Measurements from ENCODE around the gene SLC35A5. TPM values are rescaled to one million over a fixed set of nuclear protein-coding genes. Genes with fewer than 3 reads are reported as not detected.

SLC35A5 gene
- total and polyA plus RNA-seq, 2 of the 8 experiments (the other 6 are each of a cell fraction or from before 2014, with no cell fraction given) = 36.5 to 38.6 TPM

- TF ChIP-seq, protein P1, sequence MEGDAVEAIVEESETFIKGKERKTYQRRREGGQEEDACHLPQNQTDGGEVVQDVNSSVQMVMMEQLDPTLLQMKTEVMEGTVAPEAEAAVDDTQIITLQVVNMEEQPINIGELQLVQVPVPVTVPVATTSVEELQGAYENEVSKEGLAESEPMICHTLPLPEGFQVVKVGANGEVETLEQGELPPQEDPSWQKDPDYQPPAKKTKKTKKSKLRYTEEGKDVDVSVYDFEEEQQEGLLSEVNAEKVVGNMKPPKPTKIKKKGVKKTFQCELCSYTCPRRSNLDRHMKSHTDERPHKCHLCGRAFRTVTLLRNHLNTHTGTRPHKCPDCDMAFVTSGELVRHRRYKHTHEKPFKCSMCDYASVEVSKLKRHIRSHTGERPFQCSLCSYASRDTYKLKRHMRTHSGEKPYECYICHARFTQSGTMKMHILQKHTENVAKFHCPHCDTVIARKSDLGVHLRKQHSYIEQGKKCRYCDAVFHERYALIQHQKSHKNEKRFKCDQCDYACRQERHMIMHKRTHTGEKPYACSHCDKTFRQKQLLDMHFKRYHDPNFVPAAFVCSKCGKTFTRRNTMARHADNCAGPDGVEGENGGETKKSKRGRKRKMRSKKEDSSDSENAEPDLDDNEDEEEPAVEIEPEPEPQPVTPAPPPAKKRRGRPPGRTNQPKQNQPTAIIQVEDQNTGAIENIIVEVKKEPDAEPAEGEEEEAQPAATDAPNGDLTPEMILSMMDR (IDR thresholded peaks at IDR 0.05; ENCODE audit: control extremely low read depth in 1 of 3, insufficient read depth in 1 of 3, low read depth in 1 of 3, low read length in 3 of 3) = no peak
- TF ChIP-seq RAD21 (IDR thresholded peaks at IDR 0.05 in 1 of 2, conservative IDR thresholded peaks at IDR 0.05 in 1 of 2; ENCODE audit: low read depth in 2 of 2, low read length in 2 of 2) = no peak
- no peak for TF ChIP-seq HDAC2 (IDR thresholded peaks at IDR 0.05; ENCODE audit: borderline replicate concordance in 1 of 2, low read depth in 2 of 2, low read length in 2 of 2)
- TF ChIP-seq SUZ12 (IDR thresholded peaks at IDR 0.05; ENCODE audit: low read length) = no peak
- no peak for TF ChIP-seq TCF12 (IDR thresholded peaks at IDR 0.05; ENCODE audit: low read depth, low read length)
- no peak for TF ChIP-seq SP2 (IDR thresholded peaks at IDR 0.05; ENCODE audit: low read length)
These were observed 21.8 kb upstream of the SLC35A5 start (continued) for GRCh38 chr3:112539825-112540650.
